Hepatocyte (in vitro differentiated cells): ENCODE data around the gene GADD45B. TPM values are rescaled to one million over a fixed set of nuclear protein-coding genes. Genes with fewer than 3 reads are reported as not detected.
"Not testable (repeated sequence)": the region's sequence is repeated elsewhere in the genome, so short reads cannot be mapped to it uniquely, and the experiment has no call there.

Source experiments
- DNase-seq: peaks from one replicate; pipeline ENCODE4 v3.0.0-alpha.2; 2016; ENCODE audit warnings: low spot score
- H2AFZ ChIP-seq: fragments of 200-600 bp; sonication (generic); 2 replicates; pipeline ENCODE4 v1.6.0; 2016; ENCODE audit warnings: antibody characterized with exemption, mild to moderate bottlenecking
- H3K27ac ChIP-seq: fragments of 200-600 bp; sonication (generic); 2 replicates; pipeline ENCODE4 v1.5.1; 2016; ENCODE audit warnings: mild to moderate bottlenecking
- H3K27me3 ChIP-seq: fragments of 200-600 bp; sonication (generic); 2 replicates; pipeline ENCODE4 v1.6.1; 2016
- H3K36me3 ChIP-seq: fragments of 200-600 bp; sonication (generic); replicated peaks from 2 replicates; pipeline ENCODE4 v1.5.1; 2016; ENCODE audit warnings: low read depth; ENCODE audit not compliant: insufficient read depth
- H3K4me1 ChIP-seq: fragments of 200-600 bp; sonication (generic); 2 replicates; pipeline ENCODE4 v1.5.1; 2016; ENCODE audit warnings: mild to moderate bottlenecking, moderate library complexity; ENCODE audit not compliant: insufficient read depth
- H3K4me2 ChIP-seq: fragments of 200-600 bp; sonication (generic); 2 replicates; pipeline ENCODE4 v1.6.0; 2016
- H3K4me3 ChIP-seq: fragments of 200-600 bp; sonication (generic); 2 replicates; pipeline ENCODE4 v1.5.1; 2016; ENCODE audit warnings: mild to moderate bottlenecking
- H3K79me2 ChIP-seq: fragments of 200-600 bp; sonication (generic); 2 replicates; pipeline ENCODE4 v1.6.0; 2017; ENCODE audit warnings: mild to moderate bottlenecking
- H3K9me2 ChIP-seq: fragments of 200-600 bp; sonication (generic); replicated peaks from 2 replicates; pipeline ENCODE4 v1.6.0; 2017; ENCODE audit warnings: mild to moderate bottlenecking; ENCODE audit not compliant: insufficient read depth
- H3K9me3 ChIP-seq: fragments of 200-600 bp; sonication (generic); 2 replicates; pipeline ENCODE4 v1.5.1; 2016; ENCODE audit warnings: low read depth, mild to moderate bottlenecking
- H4K20me1 ChIP-seq: fragments of 200-600 bp; sonication (generic); 2 replicates; pipeline ENCODE4 v1.6.0; 2016; ENCODE audit warnings: mild to moderate bottlenecking; ENCODE audit not compliant: insufficient read depth, poor library complexity, severe bottlenecking
- CTCF ChIP-seq: fragments of 200-600 bp; sonication (generic); IDR thresholded peaks from 2 replicates; pipeline ENCODE4 v1.5.1; 2016; ENCODE audit warnings: antibody characterized with exemption, mild to moderate bottlenecking; ENCODE audit not compliant: poor library complexity
- EZH2 ChIP-seq: fragments of 200-600 bp; sonication (generic); IDR thresholded peaks from 2 replicates; pipeline ENCODE4 v1.6.1; 2016; ENCODE audit warnings: antibody characterized with exemption, mild to moderate bottlenecking, borderline replicate concordance
- EZH2phosphoT487 ChIP-seq: fragments of 200-600 bp; sonication (generic); IDR thresholded peaks from one replicate; pipeline ENCODE4 v1.6.1; 2018; ENCODE audit warnings: antibody characterized with exemption, mild to moderate bottlenecking, low read depth, moderate library complexity; ENCODE audit not compliant: unreplicated experiment, severe bottlenecking
- WGBS: methylation state at CpG from one replicate; pipeline ENCODE4 v1.1.6; 2016; ENCODE audit warnings: low lambda C conversion rate; ENCODE audit errors: missing lambda C conversion rate; 5-methylcytosine and 5-hydroxymethylcytosine counted together
- polyA plus RNA-seq: library from polyadenylated mRNA; unstranded; fragments of >200 nt; fragmentation: Nextera tagmentation; extraction: Ambion mirVana; gene quantifications from 2 replicates; pipeline ENCODE4 v1.2.1, GENCODE V29; 2016
- total RNA-seq: library from RNA; depleted of rRNA; stranded (reverse); fragments of >200 nt; gene quantifications from 2 replicates; pipeline ENCODE4 v1.2.3, GENCODE V29; 2014

GADD45B gene
- total and polyA plus RNA-seq, 2 experiments from 2014 or later, result 126 to 229 TPM

- Histone ChIP-seq H3K4me3 (no peak overlapping the region), H3K79me2 (peaks cover 17% of the 10 kb centered on the region), H3K4me1 (no peaks in the 10 kb centered on the region), H3K4me2 (no peak overlapping the region), H3K36me3 (no peaks in the 10 kb centered on the region), H4K20me1 (peaks cover 3% of the 10 kb centered on the region), H2AFZ (no peak overlapping the region), H3K9me2 (no peaks in the 10 kb centered on the region), H3K9me3 (no peaks in the 10 kb centered on the region), H3K27me3 (no peaks in the 10 kb centered on the region), H3K27ac (no peak overlapping the region)
- DNase-seq, result no peak
- 94% methylated on average over 1 of the region's 1 CpG for WGBS
- TF ChIP-seq EZH2 (no peak), EZH2phosphoT487 (no peak), CTCF (no peak)
Observed at GRCh38 chr19:2460245-2460644, 15.7 kb upstream of the GADD45B start.

DNA sequence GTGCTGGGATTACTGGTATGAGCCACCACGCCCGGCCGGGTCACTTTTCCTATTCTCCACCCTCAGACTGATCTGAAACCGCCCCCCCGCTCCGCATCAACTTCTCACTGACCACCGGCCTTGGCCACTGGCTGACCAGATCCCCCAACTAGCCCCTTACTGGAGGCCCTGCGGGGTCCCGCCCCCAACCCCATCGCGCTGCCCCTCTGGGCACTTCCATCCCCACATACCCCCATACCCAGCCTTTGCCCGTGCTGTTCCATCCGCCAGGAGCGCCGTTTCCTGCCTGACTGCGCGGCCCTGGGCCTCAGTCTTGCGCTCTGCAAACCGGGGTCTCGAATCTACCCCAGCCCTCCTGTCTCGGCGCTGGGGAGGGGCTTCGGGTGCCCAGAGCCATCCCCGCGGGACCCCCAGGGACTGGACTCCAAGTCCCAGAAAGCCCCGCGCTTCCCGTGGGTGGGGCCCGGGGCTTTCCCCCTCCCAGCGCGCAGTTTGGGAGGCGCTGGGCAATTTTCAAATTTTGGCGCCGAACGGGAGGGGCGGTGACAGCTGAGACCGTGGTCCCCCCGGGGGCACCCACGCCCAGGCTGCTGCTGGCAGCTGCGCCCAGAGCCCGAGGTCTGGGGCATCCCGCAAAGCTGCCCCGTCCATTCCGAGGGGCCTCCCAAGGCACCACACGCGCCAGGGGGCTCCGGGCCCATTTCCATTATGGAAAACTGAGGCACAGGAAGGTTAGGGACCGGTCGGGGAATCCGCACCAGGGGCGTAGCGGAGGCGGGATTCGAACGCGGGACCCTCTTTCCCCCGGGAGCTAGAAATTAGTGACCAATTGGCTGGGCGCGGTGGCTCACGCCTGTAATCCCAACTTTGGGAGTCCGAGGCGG, 13.9 kb upstream of the GADD45B start:
- no peaks in the 10 kb centered on the region for H3K27me3 ChIP-seq
- peaks cover 3% of the 10 kb centered on the region for H3K79me2 ChIP-seq
- no peaks in the 10 kb centered on the region for H3K36me3 ChIP-seq
- no peaks in the 10 kb centered on the region for H3K9me2 ChIP-seq
- peak; percentile 61 for DNase-seq
- peak overlapping the region; percentile 99 for H3K4me2 ChIP-seq
- 4% methylated on average over 42 of the region's 62 CpGs for WGBS
- H3K4me1 ChIP-seq, result no peaks in the 10 kb centered on the region
- peak overlapping the region; percentile 82 for H3K4me3 ChIP-seq
- peak overlapping the region; percentile 84 for H2AFZ ChIP-seq
- H3K27ac ChIP-seq, result no peak overlapping the region
- no peaks in the 10 kb centered on the region for H3K9me3 ChIP-seq
- TF ChIP-seq EZH2phosphoT487, result no peak
- H4K20me1 ChIP-seq, result no peaks in the 10 kb centered on the region

DNA sequence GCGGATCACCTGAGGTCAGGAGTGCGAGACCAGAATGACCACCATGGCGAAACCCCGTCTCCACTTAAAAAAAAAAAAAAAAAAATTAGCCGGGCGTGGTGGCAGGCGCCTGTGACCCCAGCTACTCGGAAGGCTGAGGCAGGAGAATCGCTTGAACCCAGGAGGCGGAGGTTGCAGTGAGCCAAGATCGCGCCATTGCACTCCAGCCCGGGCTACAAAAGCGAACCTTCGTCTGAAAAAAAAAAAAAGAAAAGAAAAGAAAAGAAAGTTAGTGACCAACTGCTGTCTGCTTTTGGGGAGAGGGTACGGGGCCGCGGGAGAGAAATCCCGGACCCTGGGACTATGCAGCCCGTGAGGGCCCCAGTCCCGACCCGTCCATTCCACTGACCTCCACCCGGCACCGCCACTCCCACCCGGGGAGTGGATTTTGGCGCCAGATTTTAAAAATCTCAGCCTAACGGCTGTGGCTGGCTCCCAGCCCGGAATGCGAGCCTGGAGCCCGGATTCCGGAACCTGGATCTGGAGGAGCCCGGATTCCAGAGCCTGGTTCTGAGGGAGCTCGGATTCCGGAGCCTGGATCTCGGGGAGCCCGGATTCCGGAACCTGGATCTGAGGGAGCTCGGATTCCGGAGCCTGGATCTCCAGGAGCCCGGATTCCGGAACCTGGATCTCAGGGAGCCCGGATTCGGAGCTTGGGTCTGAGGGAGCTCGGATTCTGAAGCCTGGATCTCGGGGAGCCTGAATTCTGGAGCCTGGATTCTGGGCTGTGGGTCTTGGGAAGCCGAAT, 13.1 kb upstream of the GADD45B start:
- Histone ChIP-seq H3K79me2 (no peaks in the 10 kb centered on the region), H3K4me1 (no peaks in the 10 kb centered on the region), H2AFZ (peak overlapping the region; percentile 84), H3K4me2 (peak overlapping the region; percentile 99), H3K27ac (peak overlapping the region; percentile 29), H3K27me3 (no peaks in the 10 kb centered on the region), H4K20me1 (no peaks in the 10 kb centered on the region), H3K9me3 (no peaks in the 10 kb centered on the region), H3K4me3 (peak overlapping the region; percentile 82), H3K9me2 (no peaks in the 10 kb centered on the region), H3K36me3 (no peaks in the 10 kb centered on the region)
- 12% methylated on average over 40 of the region's 46 CpGs for WGBS
- DNase-seq, result peak; percentile 95
- TF ChIP-seq EZH2phosphoT487, result no peak
- no peak for TF ChIP-seq EZH2
- TF ChIP-seq CTCF, result no peak

DNA sequence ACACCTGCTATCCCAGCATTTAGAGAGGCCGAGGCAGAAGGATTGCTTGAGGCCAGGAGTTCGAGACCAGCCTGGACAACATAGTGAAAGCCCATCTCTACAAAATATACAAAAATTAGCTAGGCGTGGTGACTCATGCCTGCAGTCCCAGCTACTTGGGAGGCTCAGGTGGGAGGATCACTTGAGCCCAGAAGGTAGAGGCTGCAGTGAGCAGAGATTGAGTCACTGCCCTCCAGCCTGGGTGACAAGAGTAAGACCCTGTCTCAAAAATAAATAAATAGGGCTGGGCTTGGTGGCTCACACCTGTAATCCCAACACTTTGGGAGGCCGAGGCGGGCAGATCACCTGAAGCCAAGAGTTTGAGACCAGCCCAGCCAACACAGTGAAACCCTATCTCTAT, 12.2 kb upstream of the GADD45B start:
- H3K4me3 ChIP-seq, H3K27me3 ChIP-seq, H2AFZ ChIP-seq, H3K9me3 ChIP-seq, H3K4me1 ChIP-seq, H3K9me2 ChIP-seq, H4K20me1 ChIP-seq, DNase-seq, H3K79me2 ChIP-seq, H3K4me2 ChIP-seq, H3K27ac ChIP-seq, H3K36me3 ChIP-seq: not testable (repeated sequence)
- WGBS, result 96% methylated on average over 5 of the region's 5 CpGs
